SK-N-SH (cell line): Measurements from ENCODE around the gene ABR. TPM values are rescaled to one million over a fixed set of nuclear protein-coding genes. Genes with fewer than 3 reads are reported as not detected.

Source experiments
- CTCF ChIA-PET: fragments of 300-600, 350-600 bp; formaldehyde crosslinking; extraction: SDS; loops from one replicate; lab custom pipeline; 2021; lab: Yijun Ruan, JAX
- POLR2A ChIA-PET: fragments of 350-600 bp; sonication (Branson Sonifier 250); formaldehyde crosslinking; extraction: SDS; loops from one replicate; lab custom pipeline; 2020; ENCODE audit warnings: antibody characterized with exemption, inconsistent platforms; lab: Yijun Ruan, JAX
- DNase-seq: peaks from one replicate; pipeline ENCODE4 v3.0.0; 2012
- H2AFZ ChIP-seq: fragments of 200-600 bp; sonication (generic); 2 replicates; pipeline ENCODE4 v1.8.1; 2016; ENCODE audit warnings: antibody characterized with exemption, mild to moderate bottlenecking, low read depth
- H3F3A ChIP-seq: fragments of 200-600 bp; sonication (generic); replicated peaks from 2 replicates; pipeline ENCODE3; 2016; ENCODE audit warnings: antibody characterized with exemption, mild to moderate bottlenecking; ENCODE audit not compliant: insufficient read depth
- H3K27ac ChIP-seq, 2 experiments: fragments of 200-500 bp in 1 of 2; fragments of 200-600 bp in 1 of 2; sonication (Bioruptor generic) in 1 of 2; sonication (generic), shearing (Covaris generic) in 1 of 2; 2 replicates each; pipeline versions ENCODE4 v1.5.1 to v1.6.1; 2014 to 2016; ENCODE audit warnings: low read depth in 2 of 2, inconsistent platforms in 1 of 2, low read length in 1 of 2, mild to moderate bottlenecking in 1 of 2, mixed read lengths in 1 of 2
- H3K27me3 ChIP-seq: fragments of 200-600 bp; sonication (generic), shearing (Covaris generic); 2 replicates; pipeline ENCODE4 v1.6.1; 2016; ENCODE audit warnings: mixed run types; ENCODE audit not compliant: insufficient read depth
- H3K36me3 ChIP-seq, 2 experiments: fragments of 200-500 bp in 1 of 2; fragments of 200-600 bp in 1 of 2; sonication (Bioruptor generic) in 1 of 2; sonication (generic) in 1 of 2; replicated peaks in 1 of 2; 2 replicates each; pipeline versions ENCODE3 to v1.5.1; 2014 to 2016; ENCODE audit warnings: low read length in 1 of 2, mild to moderate bottlenecking in 1 of 2; ENCODE audit not compliant: insufficient read depth in 2 of 2, control insufficient read depth in 1 of 2
- H3K4me1 ChIP-seq, 2 experiments: fragments of 200-500 bp in 1 of 2; fragments of 200-600 bp in 1 of 2; sonication (Bioruptor generic) in 1 of 2; sonication (generic), shearing (Covaris generic) in 1 of 2; 2 replicates each; pipeline versions ENCODE4 v1.5.1 to v1.6.1; 2014 to 2016; ENCODE audit warnings: low read depth in 1 of 2, low read length in 1 of 2, mixed run types in 1 of 2; ENCODE audit not compliant: insufficient read depth in 2 of 2, control insufficient read depth in 1 of 2
- H3K4me2 ChIP-seq: fragments of 200-600 bp; sonication (generic), shearing (Covaris generic); 2 replicates; pipeline ENCODE4 v1.6.1; 2017; ENCODE audit warnings: mixed run types
- H3K4me3 ChIP-seq, 2 experiments: fragments of 200-500 bp in 1 of 2; fragments of 200-600 bp in 1 of 2; sonication (Bioruptor generic) in 1 of 2; sonication (generic), shearing (Covaris generic) in 1 of 2; 2 replicates each; pipeline versions ENCODE4 v1.5.1 to v1.8.1; 2014 to 2016; ENCODE audit warnings: low read depth in 2 of 2, inconsistent platforms in 1 of 2, low read length in 1 of 2, mild to moderate bottlenecking in 1 of 2, mixed read lengths in 1 of 2, moderate library complexity in 1 of 2
- H3K79me2 ChIP-seq: fragments of 200-600 bp; sonication (generic); 2 replicates; pipeline ENCODE4 v1.8.1; 2017; ENCODE audit warnings: mild to moderate bottlenecking; ENCODE audit not compliant: insufficient read depth
- H3K9ac ChIP-seq: fragments of 200-600 bp; sonication (generic); 2 replicates; pipeline ENCODE4 v1.6.1; 2017; ENCODE audit warnings: mixed run types
- H3K9me2 ChIP-seq: fragments of 200-600 bp; sonication (generic); 2 replicates; pipeline ENCODE4 v1.6.1; 2017; ENCODE audit warnings: mixed run types
- H3K9me3 ChIP-seq: fragments of 200-600 bp; sonication (generic); 2 replicates; pipeline ENCODE4 v1.6.1; 2017; ENCODE audit warnings: mixed run types, mild to moderate bottlenecking, moderate library complexity
- H4K20me1 ChIP-seq: fragments of 200-600 bp; sonication (generic); 2 replicates; pipeline ENCODE4 v1.6.1; 2017; ENCODE audit warnings: mild to moderate bottlenecking, mixed run types; ENCODE audit not compliant: insufficient read depth
- CHD2 ChIP-seq: fragments of 150-350 bp; IDR thresholded peaks from 2 replicates; pipeline ENCODE4 v1.6.1; 2018; ENCODE audit warnings: low read length; ENCODE audit not compliant: partially characterized antibody
- ELF1 ChIP-seq: IDR thresholded peaks from 2 replicates; pipeline ENCODE4 v1.4.0; 2012
- EP300 ChIP-seq, 2 experiments: IDR thresholded peaks; 2 replicates each; pipeline versions ENCODE4 v1.4.0 to v1.6.1; 2012; ENCODE audit warnings: borderline replicate concordance in 1 of 2, low read depth in 1 of 2, low read length in 1 of 2
- FOSL2 ChIP-seq: IDR thresholded peaks from 2 replicates; pipeline ENCODE4 v1.4.0; 2012; ENCODE audit warnings: low read depth, mild to moderate bottlenecking, moderate library complexity, borderline replicate concordance
- GABPA ChIP-seq: IDR thresholded peaks from 2 replicates; pipeline ENCODE4 v1.4.0; 2012; ENCODE audit warnings: low read depth, mild to moderate bottlenecking
- JUND ChIP-seq: IDR thresholded peaks from 2 replicates; pipeline ENCODE4 v1.4.0; 2012
- MAX ChIP-seq: IDR thresholded peaks from 2 replicates; pipeline ENCODE4 v1.4.0; 2012; ENCODE audit warnings: low read depth
- MEF2A ChIP-seq: IDR thresholded peaks from 2 replicates; pipeline ENCODE4 v1.4.0; 2012; ENCODE audit warnings: low read depth, borderline replicate concordance
- NFIC ChIP-seq: IDR thresholded peaks from 2 replicates; pipeline ENCODE4 v1.4.0; 2012; ENCODE audit warnings: borderline replicate concordance
- RCOR1 ChIP-seq: fragments of 150-350 bp; IDR thresholded peaks from 2 replicates; pipeline ENCODE4 v1.6.1; 2017; ENCODE audit warnings: antibody characterized with exemption, low read length
- REST ChIP-seq: IDR thresholded peaks from 2 replicates; pipeline ENCODE4 v1.6.1; 2012; ENCODE audit warnings: mild to moderate bottlenecking, low read depth, low read length, moderate library complexity
- RFX5 ChIP-seq: IDR thresholded peaks from 2 replicates; pipeline ENCODE4 v1.6.1; 2012; ENCODE audit warnings: mild to moderate bottlenecking, improper control_type of control experiment, low read length
- SMC3 ChIP-seq: IDR thresholded peaks from 2 replicates; pipeline ENCODE4 v1.6.1; 2012; ENCODE audit warnings: low read depth, low read length, improper control_type of control experiment
- TAF1 ChIP-seq: IDR thresholded peaks from 2 replicates; pipeline ENCODE4 v1.6.1; 2012; ENCODE audit warnings: low read depth, mild to moderate bottlenecking, low read length, moderate library complexity, borderline replicate concordance
- TEAD4 ChIP-seq: IDR thresholded peaks from 2 replicates; pipeline ENCODE4 v1.4.0; 2012; ENCODE audit warnings: mild to moderate bottlenecking, borderline replicate concordance; ENCODE audit not compliant: insufficient read depth
- USF1 ChIP-seq: IDR thresholded peaks from 2 replicates; pipeline ENCODE4 v1.4.0; 2012; ENCODE audit warnings: low read depth, borderline replicate concordance
- USF2 ChIP-seq: fragments of 150-350 bp; IDR thresholded peaks from 2 replicates; pipeline ENCODE4 v1.6.1; 2017; ENCODE audit warnings: antibody characterized with exemption, low read length, low read depth, borderline replicate concordance
- WGBS: methylation state at CpG from one replicate; pipeline ENCODE4 v1.1.6; 2017; ENCODE audit warnings: low lambda C conversion rate; 5-methylcytosine and 5-hydroxymethylcytosine counted together
- polyA plus RNA-seq, 3 experiments: library from polyadenylated mRNA; depleted of rRNA; stranded (reverse); fragments of >200 nt; gene quantifications; 2 replicates each; pipeline ENCODE4 v1.2.3, GENCODE V29; 2012
- TF ChIP-seq, protein P1 (sequence below): IDR thresholded peaks from 2 replicates; pipeline ENCODE4; 2012
- TF ChIP-seq, protein P2 (sequence below): IDR thresholded peaks from 2 replicates; pipeline ENCODE4 v1.4.0; 2012; ENCODE audit warnings: low read depth, borderline replicate concordance

Gene ABR
- polyA plus RNA-seq, 1 of the 3 experiments (the other 2 are of a cell fraction) = 117 TPM

- no peak for TF ChIP-seq REST
- no peak for TF ChIP-seq CHD2
- TF ChIP-seq JUND = no peak
- TF ChIP-seq USF1 = no peak
- no peak for TF ChIP-seq FOSL2
- no peak for TF ChIP-seq RFX5
- TF ChIP-seq MEF2A = no peak
- TF ChIP-seq ELF1 = no peak
- no peak for TF ChIP-seq NFIC
- no peak for TF ChIP-seq SMC3
- TF ChIP-seq RCOR1 = peak; percentile 53
- TF ChIP-seq, protein P1, sequence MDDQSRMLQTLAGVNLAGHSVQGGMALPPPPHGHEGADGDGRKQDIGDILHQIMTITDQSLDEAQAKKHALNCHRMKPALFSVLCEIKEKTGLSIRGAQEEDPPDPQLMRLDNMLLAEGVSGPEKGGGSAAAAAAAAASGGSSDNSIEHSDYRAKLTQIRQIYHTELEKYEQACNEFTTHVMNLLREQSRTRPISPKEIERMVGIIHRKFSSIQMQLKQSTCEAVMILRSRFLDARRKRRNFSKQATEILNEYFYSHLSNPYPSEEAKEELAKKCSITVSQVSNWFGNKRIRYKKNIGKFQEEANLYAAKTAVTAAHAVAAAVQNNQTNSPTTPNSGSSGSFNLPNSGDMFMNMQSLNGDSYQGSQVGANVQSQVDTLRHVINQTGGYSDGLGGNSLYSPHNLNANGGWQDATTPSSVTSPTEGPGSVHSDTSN = no peak
Measured at GRCh38 chr17:1087381-1088241, 92.2 kb downstream of the ABR start (continued).

DNA sequence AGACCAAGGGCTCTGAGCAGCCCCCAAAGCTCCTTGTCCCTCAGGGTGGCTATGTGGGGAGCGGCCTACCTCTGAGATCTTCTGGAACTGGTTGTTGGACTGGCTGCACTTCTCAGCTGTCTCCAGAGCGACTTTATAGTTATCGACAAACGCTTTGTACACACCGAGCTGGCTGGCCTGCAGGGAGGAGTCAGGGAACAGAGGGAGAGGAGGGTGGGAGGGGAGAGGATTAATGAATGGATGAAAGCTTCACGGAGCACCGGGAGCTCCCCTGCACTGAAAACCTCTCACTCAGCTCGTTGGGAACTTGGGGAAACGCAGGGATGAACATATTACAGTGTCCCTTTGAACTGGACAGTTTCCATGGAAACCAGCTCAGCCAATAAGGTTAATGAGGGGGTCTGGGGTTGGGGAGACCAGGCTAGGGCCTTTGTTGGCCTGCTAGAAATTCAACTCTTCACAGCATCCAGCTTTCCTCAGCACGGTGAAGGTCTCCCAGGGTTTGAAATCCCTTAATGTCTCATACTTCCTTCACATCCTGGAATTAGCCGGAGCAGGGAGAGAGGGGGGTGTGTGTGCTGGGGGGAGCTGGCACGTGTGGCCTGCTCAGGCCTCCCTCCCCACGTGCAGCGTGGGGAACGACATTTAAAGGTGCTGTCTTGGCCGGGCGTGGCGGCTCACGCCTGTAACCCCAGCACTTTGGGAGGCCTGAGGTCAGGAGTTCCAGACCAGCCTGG, 96.2 kb downstream of the ABR start:
- Histone ChIP-seq H3K27ac (peak overlapping the region in 1 of 2 experiments; percentile 76; a peak in 3 of 4 replicates), H3K9me2 (no peaks in the 10 kb centered on the region), H3K27me3 (no peaks in the 10 kb centered on the region), H2AFZ (no peak overlapping the region), H3K4me2 (peak overlapping the region; percentile 11; the same call in 1 of the 2 replicates), H3F3A (peaks cover 28% of the 10 kb centered on the region), H4K20me1 (peaks cover 13% of the 10 kb centered on the region), H3K79me2 (peaks cover 20% of the 10 kb centered on the region), H3K4me1 (peaks cover 42 to 44% of the 10 kb centered on the region in 2 experiments; a peak in 3 of 4 replicates), H3K9me3 (no peaks in the 10 kb centered on the region), H3K36me3 (peaks cover 2 to 36% of the 10 kb centered on the region in 2 experiments), H3K9ac (no peak overlapping the region), H3K4me3 (no peak overlapping the region)
- POLR2A ChIA-PET = interaction anchor here (0.6 kb wide), 1 partner anchor 18 kb away, joined by 4 read pairs; no protein-coding TSS in a partner anchor
- DNase-seq = no peak
- CTCF ChIA-PET = interaction anchor here (1.5 kb wide), 2 partner anchors 27 to 39 kb away, joined by 4 to 7 read pairs; no protein-coding TSS in a partner anchor
- WGBS = 84% methylated on average over 12 of the region's 19 CpGs
- TF ChIP-seq JUND (no peak), GABPA (no peak), TEAD4 (no peak), USF2 (no peak), MAX (peak; percentile 56; the same call in 1 of the 2 replicates), EP300 (IDR thresholded peaks at IDR 0.05; ENCODE audit: borderline replicate concordance in 1 of 2, low read depth in 1 of 2, low read length in 1 of 2) (no peak), TAF1 (no peak)
- TF ChIP-seq, protein P2, sequence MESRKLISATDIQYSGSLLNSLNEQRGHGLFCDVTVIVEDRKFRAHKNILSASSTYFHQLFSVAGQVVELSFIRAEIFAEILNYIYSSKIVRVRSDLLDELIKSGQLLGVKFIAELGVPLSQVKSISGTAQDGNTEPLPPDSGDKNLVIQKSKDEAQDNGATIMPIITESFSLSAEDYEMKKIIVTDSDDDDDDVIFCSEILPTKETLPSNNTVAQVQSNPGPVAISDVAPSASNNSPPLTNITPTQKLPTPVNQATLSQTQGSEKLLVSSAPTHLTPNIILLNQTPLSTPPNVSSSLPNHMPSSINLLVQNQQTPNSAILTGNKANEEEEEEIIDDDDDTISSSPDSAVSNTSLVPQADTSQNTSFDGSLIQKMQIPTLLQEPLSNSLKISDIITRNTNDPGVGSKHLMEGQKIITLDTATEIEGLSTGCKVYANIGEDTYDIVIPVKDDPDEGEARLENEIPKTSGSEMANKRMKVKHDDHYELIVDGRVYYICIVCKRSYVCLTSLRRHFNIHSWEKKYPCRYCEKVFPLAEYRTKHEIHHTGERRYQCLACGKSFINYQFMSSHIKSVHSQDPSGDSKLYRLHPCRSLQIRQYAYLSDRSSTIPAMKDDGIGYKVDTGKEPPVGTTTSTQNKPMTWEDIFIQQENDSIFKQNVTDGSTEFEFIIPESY = no peak
